ENCODE data around the gene ZBTB34. TPM values are rescaled to one million over a fixed set of nuclear protein-coding genes. Genes with fewer than 3 reads are reported as not detected.

ZBTB34 gene
- total and polyA plus RNA-seq, 9 of the 15 experiments (the other 6 are each of a cell fraction or from before 2014, with no cell fraction given), result 2.7 to 15.6 (median 9.8) TPM

DNA sequence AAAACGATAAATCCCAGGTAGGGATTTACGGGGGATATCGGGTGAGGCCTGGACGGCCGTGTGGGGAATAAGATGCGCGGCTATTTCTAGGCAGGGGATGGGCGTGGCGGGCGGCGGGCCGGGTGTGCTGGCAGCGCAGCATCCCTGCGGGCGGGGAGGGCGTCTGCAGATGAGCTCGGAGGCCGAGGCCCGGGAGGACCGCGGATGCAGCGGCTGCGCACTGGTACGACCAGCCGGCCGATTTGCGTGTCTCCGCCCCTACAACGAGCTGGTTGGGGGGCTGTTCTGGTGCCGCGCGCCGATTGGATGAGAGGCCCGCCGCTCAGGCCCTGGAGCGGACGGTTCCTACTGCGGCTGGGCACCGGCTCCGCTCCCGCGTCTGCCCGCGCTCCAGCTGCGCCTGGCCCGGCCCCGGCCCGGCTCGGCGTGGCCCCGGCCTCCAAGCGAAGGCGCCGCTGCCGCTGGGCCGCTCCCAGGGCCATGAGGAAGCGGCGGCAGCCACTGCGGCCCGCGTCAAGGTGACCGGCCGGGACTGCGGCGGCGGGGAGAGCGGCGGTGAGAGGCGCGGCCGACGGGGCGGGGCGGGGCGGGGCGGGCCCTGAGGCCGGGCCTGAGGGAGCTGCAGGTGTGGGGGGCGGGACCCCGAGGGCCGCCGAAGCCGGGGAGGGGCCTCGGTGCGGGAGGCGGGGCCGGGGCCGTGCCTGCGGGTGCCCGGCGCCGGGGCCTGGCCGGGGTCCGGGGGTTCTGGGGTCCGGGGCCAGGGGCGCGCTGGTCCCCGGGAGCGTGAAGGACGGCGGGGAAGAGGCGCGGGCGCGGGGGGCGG lies 54.2 kb downstream of the ZBTB34 start, which contains the start of gene RALGPS1 (continued):
- TF ChIP-seq E2F5 (CRISPR knock-in tag; IDR thresholded peaks at IDR 0.05), result no peak
- TF ChIP-seq TCFL5 (CRISPR knock-in tag; conservative IDR thresholded peaks at IDR 0.05), result no peak
- no peak for TF ChIP-seq KAT7 (CRISPR knock-in tag; IDR thresholded peaks at IDR 0.05; ENCODE audit: borderline replicate concordance)
- TF ChIP-seq RB1 (IDR thresholded peaks at IDR 0.05; ENCODE audit: low read depth), result peak; percentile 88
- TF ChIP-seq ZNF140 (CRISPR knock-in tag; IDR thresholded peaks at IDR 0.05), result no peak
- no peak for TF ChIP-seq ZNF76 (CRISPR knock-in tag; IDR thresholded peaks at IDR 0.05; ENCODE audit: borderline replicate concordance)
- no peak for TF ChIP-seq ATF6 (CRISPR knock-in tag; IDR thresholded peaks at IDR 0.05)
- no peak for TF ChIP-seq ZNF41 (CRISPR knock-in tag; conservative IDR thresholded peaks at IDR 0.05)
- no peak for TF ChIP-seq MECOM (CRISPR knock-in tag; IDR thresholded peaks at IDR 0.05)
- TF ChIP-seq MEIS2 (IDR thresholded peaks at IDR 0.05; ENCODE audit: partially characterized antibody), result peak; percentile 42
- no peak for TF ChIP-seq PML (IDR thresholded peaks at IDR 0.05; ENCODE audit: low read length)
- peak; percentile 95 for TF ChIP-seq ZNF263 (CRISPR knock-in tag; IDR thresholded peaks at IDR 0.05; ENCODE audit: borderline replicate concordance)
- TF ChIP-seq ZNF655 (CRISPR knock-in tag; IDR thresholded peaks at IDR 0.05), result no peak
- no peak; a peak in 1 of 4 replicates for TF ChIP-seq SIN3A (IDR thresholded peaks at IDR 0.05; ENCODE audit: borderline replicate concordance in 2 of 2, control insufficient read depth in 1 of 2, low read depth in 2 of 2, low read length in 2 of 2)
- no peak for TF ChIP-seq SNIP1 (IDR thresholded peaks at IDR 0.05; ENCODE audit: low read depth)
- no peak for TF ChIP-seq ZFP1 (CRISPR knock-in tag; IDR thresholded peaks at IDR 0.05)
- TF ChIP-seq, protein P1, sequence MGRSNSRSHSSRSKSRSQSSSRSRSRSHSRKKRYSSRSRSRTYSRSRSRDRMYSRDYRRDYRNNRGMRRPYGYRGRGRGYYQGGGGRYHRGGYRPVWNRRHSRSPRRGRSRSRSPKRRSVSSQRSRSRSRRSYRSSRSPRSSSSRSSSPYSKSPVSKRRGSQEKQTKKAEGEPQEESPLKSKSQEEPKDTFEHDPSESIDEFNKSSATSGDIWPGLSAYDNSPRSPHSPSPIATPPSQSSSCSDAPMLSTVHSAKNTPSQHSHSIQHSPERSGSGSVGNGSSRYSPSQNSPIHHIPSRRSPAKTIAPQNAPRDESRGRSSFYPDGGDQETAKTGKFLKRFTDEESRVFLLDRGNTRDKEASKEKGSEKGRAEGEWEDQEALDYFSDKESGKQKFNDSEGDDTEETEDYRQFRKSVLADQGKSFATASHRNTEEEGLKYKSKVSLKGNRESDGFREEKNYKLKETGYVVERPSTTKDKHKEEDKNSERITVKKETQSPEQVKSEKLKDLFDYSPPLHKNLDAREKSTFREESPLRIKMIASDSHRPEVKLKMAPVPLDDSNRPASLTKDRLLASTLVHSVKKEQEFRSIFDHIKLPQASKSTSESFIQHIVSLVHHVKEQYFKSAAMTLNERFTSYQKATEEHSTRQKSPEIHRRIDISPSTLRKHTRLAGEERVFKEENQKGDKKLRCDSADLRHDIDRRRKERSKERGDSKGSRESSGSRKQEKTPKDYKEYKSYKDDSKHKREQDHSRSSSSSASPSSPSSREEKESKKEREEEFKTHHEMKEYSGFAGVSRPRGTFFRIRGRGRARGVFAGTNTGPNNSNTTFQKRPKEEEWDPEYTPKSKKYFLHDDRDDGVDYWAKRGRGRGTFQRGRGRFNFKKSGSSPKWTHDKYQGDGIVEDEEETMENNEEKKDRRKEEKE (IDR thresholded peaks at IDR 0.05; ENCODE audit: borderline replicate concordance in 1 of 2, control insufficient read depth in 1 of 2, low read depth in 2 of 2, low read length in 1 of 2), result no peak

All from K562 (cell line).